ENCODE results near the gene FAM184A. TPM values are rescaled to one million over a fixed set of nuclear protein-coding genes. Genes with fewer than 3 reads are reported as not detected.

FAM184A gene
- total RNA-seq, 4 donors from 2014 or later = 0.19 to 6.8 (median 1.8) TPM

DNA sequence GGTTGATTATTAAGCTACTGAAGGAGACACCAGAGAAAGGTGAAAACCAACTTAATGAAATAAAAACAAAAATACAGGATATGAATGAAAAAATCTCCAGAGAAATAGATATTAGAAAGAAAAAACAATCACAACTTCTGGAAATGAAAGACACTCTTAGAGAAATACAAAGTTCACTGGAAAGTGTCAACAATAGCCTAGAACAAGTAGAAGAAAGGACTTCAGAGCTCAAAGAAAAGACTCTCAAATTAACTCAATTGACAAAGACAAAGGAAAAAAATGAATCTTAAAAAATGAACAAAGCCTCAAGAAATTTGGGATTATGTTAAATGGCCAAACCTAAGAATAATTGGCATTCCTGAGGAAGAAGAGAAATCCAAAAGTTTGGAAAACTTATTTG is 133.2 kb downstream of the FAM184A start:
- H3K9me3 ChIP-seq = no peaks in the 10 kb centered on the region
- TF ChIP-seq POLR2A (IDR thresholded peaks at IDR 0.05) = no peak
- H3K27ac ChIP-seq = no peak overlapping the region
- no peak overlapping the region for H3K4me3 ChIP-seq
- peaks cover 9% of the 10 kb centered on the region for H3K4me1 ChIP-seq
- H3K36me3 ChIP-seq = no peaks in the 10 kb centered on the region
- no peaks in the 10 kb centered on the region for H3K27me3 ChIP-seq
- no peak for DNase-seq (ENCODE audit: low spot score in 2 of 2)

DNA sequence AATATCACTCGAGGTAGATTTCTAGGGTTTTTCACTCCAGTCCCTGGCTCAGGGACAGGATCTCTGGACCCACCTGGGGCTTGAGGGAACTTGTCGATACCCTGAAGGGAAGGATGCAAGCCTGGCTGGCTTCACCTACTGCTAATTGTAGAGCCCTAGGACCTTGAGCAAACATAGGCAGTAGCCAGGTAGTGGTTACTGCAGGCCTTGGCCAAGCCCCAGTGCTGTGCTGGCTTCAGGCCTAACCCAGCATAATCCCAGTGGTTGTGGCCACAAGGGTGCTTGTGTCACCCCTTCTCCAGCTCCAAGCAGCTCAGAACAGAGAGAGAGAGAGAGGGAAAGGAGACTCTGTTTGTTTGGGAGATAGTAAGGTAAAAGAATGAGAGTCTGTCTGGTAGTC is 137.7 kb downstream of the FAM184A start:
- H3K36me3 ChIP-seq = no peaks in the 10 kb centered on the region
- H3K4me3 ChIP-seq = no peak overlapping the region
- 100% methylated on average over 2 of the region's 2 CpGs for WGBS
- no peaks in the 10 kb centered on the region for H3K9me3 ChIP-seq
- TF ChIP-seq, protein P1, sequence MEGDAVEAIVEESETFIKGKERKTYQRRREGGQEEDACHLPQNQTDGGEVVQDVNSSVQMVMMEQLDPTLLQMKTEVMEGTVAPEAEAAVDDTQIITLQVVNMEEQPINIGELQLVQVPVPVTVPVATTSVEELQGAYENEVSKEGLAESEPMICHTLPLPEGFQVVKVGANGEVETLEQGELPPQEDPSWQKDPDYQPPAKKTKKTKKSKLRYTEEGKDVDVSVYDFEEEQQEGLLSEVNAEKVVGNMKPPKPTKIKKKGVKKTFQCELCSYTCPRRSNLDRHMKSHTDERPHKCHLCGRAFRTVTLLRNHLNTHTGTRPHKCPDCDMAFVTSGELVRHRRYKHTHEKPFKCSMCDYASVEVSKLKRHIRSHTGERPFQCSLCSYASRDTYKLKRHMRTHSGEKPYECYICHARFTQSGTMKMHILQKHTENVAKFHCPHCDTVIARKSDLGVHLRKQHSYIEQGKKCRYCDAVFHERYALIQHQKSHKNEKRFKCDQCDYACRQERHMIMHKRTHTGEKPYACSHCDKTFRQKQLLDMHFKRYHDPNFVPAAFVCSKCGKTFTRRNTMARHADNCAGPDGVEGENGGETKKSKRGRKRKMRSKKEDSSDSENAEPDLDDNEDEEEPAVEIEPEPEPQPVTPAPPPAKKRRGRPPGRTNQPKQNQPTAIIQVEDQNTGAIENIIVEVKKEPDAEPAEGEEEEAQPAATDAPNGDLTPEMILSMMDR (IDR thresholded peaks at IDR 0.05) = no peak
- no peak for TF ChIP-seq POLR2A (IDR thresholded peaks at IDR 0.05)
- no peak for TF ChIP-seq EP300 (IDR thresholded peaks at IDR 0.05)
- no peak for TF ChIP-seq POLR2AphosphoS5 (IDR thresholded peaks at IDR 0.05)
- DNase-seq (ENCODE audit: low spot score in 2 of 2) = no peak
- no peak overlapping the region for H3K27ac ChIP-seq
- H3K27me3 ChIP-seq = no peaks in the 10 kb centered on the region
- peaks cover 9% of the 10 kb centered on the region for H3K4me1 ChIP-seq

DNA sequence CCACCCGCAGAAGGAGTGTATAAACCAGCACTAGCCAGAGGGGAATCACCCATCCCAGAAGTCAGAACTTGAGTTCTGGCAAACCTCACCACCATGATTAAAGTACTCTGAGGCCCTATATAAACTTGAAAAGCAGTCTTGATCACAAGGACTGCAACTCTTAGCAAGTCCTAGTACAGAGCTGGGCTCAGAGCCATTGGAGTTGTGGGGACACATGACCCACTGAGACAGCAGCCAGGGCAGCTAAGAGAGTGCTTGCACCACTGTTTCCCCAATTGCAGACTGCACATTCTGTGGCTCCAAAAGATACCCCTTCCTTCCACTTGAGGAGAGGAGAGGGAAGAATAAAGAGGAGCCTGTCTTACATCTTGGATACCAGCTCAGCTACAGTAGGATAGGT is 138.8 kb downstream of the FAM184A start:
- no peak overlapping the region for H3K4me3 ChIP-seq
- H3K27ac ChIP-seq = no peak overlapping the region
- DNase-seq (ENCODE audit: low spot score in 2 of 2) = no peak
- TF ChIP-seq POLR2A (IDR thresholded peaks at IDR 0.05) = no peak
- no peak for TF ChIP-seq EP300 (IDR thresholded peaks at IDR 0.05)
- no peaks in the 10 kb centered on the region for H3K36me3 ChIP-seq
- H3K9me3 ChIP-seq = no peaks in the 10 kb centered on the region
- WGBS = 100% methylated on average over 1 of the region's 1 CpG
- H3K27me3 ChIP-seq = no peaks in the 10 kb centered on the region
- H3K4me1 ChIP-seq = peaks cover 11% of the 10 kb centered on the region

DNA sequence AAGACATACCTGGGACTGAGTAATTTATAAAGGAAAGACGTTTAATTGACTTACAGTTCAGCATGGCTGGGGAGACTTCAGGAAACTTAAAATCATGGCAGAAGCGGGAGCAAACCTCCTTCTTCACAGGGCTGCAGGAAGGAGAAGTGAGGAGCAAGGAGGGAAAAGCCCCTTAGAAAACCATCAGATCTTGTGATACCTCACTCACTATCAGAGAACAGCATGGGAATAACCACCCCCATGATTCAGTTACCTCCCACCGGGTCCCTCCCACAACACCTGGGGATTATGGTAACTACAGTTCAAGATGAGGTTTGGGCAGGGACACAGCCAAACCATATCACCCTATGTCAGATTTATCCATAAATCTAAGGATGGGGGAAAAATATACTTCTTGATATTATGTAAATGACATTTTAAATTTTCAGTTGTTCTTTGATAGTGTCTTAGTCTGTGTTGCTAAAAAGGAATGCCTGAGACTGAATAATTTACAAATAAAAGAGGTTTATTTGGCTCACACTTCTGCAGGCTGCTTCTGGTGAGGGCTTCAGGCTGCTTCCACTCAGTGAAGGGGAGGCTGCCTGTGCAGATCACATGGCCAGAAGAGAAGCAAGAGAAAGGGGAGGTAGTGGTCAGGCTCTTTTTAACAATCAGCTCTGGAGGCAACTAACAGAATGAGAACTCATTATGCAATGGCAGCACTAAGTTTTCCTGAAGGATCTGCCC is 142.3 kb downstream of the FAM184A start:
- TF ChIP-seq POLR2A (IDR thresholded peaks at IDR 0.05) (no peak), POLR2AphosphoS5 (IDR thresholded peaks at IDR 0.05) (no peak), EP300 (IDR thresholded peaks at IDR 0.05) (no peak)
- TF ChIP-seq, protein P1 (IDR thresholded peaks at IDR 0.05) = no peak
- Histone ChIP-seq H3K27ac (no peak overlapping the region), H3K4me1 (peaks cover 23% of the 10 kb centered on the region), H3K4me3 (no peak overlapping the region), H3K36me3 (peaks cover 3% of the 10 kb centered on the region), H3K27me3 (no peaks in the 10 kb centered on the region), H3K9me3 (no peaks in the 10 kb centered on the region)
- DNase-seq (ENCODE audit: low spot score in 2 of 2) = no peak
- 72% methylated on average over 3 of the region's 3 CpGs for WGBS

DNA sequence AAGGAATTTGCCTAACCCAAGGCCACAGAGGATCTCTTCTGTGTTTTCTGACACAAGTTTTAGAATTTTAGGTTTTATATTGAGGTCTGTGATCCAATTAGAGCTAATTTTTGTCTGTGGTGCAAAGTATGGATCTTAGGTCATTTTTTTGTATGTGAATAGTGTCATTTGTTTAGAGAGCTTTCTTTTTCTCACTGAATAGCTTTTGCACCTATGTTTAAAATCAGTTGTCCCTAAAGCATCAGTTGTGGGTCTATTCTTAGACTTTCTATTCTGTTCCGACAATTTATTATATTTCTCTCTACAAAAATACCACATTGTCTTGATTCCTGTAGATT is 143.2 kb downstream of the FAM184A start:
- 61% methylated on average over 1 of the region's 1 CpG for WGBS
- Histone ChIP-seq H3K4me1 (peaks cover 15% of the 10 kb centered on the region), H3K9me3 (no peaks in the 10 kb centered on the region), H3K36me3 (peaks cover 9% of the 10 kb centered on the region), H3K4me3 (peak overlapping the region; percentile 91), H3K27me3 (no peaks in the 10 kb centered on the region), H3K27ac (peak overlapping the region; percentile 94)
- TF ChIP-seq EP300 (IDR thresholded peaks at IDR 0.05) (no peak), POLR2AphosphoS5 (IDR thresholded peaks at IDR 0.05) (no peak), POLR2A (IDR thresholded peaks at IDR 0.05) (no peak)
- TF ChIP-seq, protein P1 (IDR thresholded peaks at IDR 0.05) = no peak
- DNase-seq (ENCODE audit: low spot score in 2 of 2) = no peak

DNA sequence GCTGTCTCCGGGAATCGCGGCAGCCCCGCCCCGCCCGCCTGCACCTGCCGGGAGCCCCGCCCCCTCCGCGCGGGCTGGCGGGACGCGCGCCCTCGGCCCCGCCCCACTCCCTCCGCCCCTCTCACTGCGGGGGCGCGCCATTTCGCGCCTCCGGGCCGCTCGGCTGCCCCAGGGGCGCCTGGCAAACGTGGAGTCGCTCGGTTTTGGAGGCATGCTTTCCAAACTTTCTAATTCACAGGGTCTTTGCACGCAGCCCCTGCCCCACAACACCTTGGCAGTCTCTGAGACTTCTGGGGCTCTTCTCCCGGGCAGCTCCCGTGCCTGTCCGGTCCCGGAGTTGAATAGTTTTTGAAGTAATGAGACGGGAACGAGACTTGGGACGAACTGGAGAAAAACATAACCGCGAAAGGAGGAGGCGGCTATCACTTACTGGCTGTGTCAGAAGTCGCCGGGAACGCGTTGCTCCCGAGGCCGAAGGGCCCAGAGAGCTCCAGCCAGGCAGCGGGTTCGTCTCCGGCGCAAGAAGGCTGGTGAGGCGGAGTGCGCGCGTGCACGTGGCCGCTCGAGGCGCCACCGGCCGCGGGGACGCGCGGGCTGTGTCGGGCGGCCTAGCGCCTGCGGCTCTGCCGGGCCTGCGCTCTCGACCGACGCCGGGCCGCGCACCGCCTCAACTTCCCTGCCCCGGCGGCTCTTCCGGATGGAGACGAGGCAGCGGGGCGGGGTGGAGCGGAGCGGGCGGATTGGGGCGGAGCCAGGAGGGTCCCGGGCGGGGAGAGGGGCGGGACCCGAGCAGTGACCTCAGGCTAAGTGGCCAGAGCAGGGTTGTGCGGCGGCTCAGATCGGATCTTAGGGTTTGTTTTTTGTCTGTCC is 143.8 kb downstream of the FAM184A start, which contains the start of gene MCM9:
Gene MCM9, minus strand, starts transcription at position 699 of the 870 bp plus-strand sequence. CDS start 3,436 bp downstream, outside the sequence.
- peaks cover 9% of the 10 kb centered on the region for H3K36me3 ChIP-seq
- WGBS = under 1% methylated on average over 59 of the region's 95 CpGs
- peaks cover 15% of the 10 kb centered on the region for H3K4me1 ChIP-seq
- TF ChIP-seq POLR2AphosphoS5 (IDR thresholded peaks at IDR 0.05) = peak in 1 of 3 donors; percentile 36
- TF ChIP-seq EP300 (IDR thresholded peaks at IDR 0.05) = no peak
- TF ChIP-seq, protein P1 (IDR thresholded peaks at IDR 0.05) = no peak
- TF ChIP-seq POLR2A (IDR thresholded peaks at IDR 0.05) = peak in 1 of 2 donors; percentile 41
- H3K27me3 ChIP-seq = no peaks in the 10 kb centered on the region
- H3K27ac ChIP-seq = peak within 1 kb of the TSS; percentile 94
- peak; percentile 91 to 93 for DNase-seq (ENCODE audit: low spot score in 2 of 2)
- H3K9me3 ChIP-seq = no peaks in the 10 kb centered on the region
- H3K4me3 ChIP-seq = peak within 1 kb of the TSS; percentile 91

Measured in suprapubic skin (tissue), 4 donors.